ENCODE measurements around the gene COL6A2.

- TF ChIP-seq EZH2phosphoT487 (IDR thresholded peaks at IDR 0.05; ENCODE audit: borderline replicate concordance, low read length) (no peak), CTCF (IDR thresholded peaks at IDR 0.05; ENCODE audit: low read depth, low read length, poor library complexity, severe bottlenecking) (no peak)
These were observed 18.9 kb upstream of the COL6A2 start for GRCh38 chr21:46078978-46079351.

Measured in DOHH2 (cell line).